ENCODE results near the gene COX4I2.
"Not testable (repeated sequence)": the region's sequence is repeated elsewhere in the genome, so short reads cannot be mapped to it uniquely, and the experiment has no call there.

The COX4I2 gene

GRCh38 chr20:31637660-31638059 is at the start of gene COX4I2:
COX4I2 (plus strand) TSS chr20:31637912; CDS start chr20:31639018, 1,106 bp downstream.
- DNase-seq (ENCODE audit: low read depth in 2 of 3, low spot score in 2 of 3): no peak

DNA sequence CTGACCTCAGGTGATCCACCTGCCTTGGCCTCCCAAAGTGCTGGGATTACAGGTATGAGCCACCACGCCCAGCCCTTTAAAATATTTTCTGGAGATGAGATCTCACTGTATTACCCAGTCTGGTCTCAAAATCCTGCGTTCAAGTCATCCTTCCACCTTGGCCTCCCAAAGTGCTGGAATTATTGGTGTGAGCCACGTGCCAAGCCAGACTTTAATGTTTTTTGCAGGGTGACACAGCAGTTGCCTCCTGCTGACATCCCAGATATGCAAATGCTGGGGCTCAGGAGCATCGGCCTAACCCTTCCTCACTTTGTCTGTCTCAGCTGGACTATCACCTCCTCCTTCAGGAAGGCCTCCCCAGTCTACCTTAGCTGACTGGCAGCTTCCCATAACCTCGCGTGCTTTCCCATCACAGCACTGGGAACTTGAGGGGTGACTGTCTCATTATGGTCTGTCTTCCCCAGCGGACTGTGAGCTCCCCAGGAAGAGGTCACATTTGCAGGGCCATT is 46.9 kb upstream of the COX4I2 start:
- DNase-seq (ENCODE audit: low read depth in 2 of 3, low spot score in 2 of 3): no peak

- DNase-seq (ENCODE audit: low read depth in 2 of 3, low spot score in 2 of 3): no peak
Measured at GRCh38 chr20:31593221-31594001, 44.3 kb upstream of the COX4I2 start.

- no peak for DNase-seq (ENCODE audit: low read depth in 2 of 3, low spot score in 2 of 3)
Measured at GRCh38 chr20:31594002-31594557, 43.6 kb upstream of the COX4I2 start.

- DNase-seq (ENCODE audit: low read depth in 2 of 3, low spot score in 2 of 3): no peak
Measured at GRCh38 chr20:31594558-31595379, 42.9 kb upstream of the COX4I2 start.

GRCh38 chr20:31595380-31595653 is 42.4 kb upstream of the COX4I2 start:
- no peak for DNase-seq (ENCODE audit: low read depth in 2 of 3, low spot score in 2 of 3)

DNA sequence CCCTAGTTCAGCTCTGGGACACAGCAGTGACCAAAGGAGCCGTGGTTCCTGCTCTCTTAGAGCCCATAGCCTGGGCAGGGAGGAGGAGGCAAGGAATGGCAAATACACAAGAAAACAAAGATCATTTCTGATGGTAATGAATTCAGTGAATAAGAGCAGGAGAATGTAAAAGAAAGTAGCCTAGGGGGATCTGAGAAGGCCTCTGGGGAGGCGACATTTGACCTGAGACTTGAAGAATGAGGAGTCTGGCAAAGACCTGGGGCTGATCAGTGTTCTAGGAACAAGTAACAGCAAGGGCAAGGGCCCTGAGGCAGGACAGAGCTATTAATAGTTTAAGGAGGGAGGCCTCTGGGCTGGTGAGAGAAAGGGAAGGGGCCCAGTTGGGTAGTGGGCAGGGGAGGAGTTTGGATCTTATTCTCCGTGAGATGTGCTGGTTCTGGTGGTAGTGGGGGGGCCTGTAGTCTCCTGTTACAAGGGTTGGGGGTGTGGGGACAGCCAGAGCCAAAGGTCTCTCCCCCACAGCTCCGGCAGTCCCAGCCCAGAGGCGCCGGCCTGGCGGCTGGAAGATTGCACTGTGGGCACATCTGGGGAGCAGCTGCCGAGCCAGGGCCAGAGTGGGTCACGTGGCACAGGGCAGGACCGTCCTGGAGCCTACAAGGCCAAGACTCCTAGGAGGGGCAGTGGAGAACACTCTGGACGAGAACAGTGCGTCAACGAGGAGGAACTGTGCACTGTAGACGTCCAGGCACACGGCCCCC is 41.9 kb upstream of the COX4I2 start:
- no peak for DNase-seq (ENCODE audit: low read depth in 2 of 3, low spot score in 2 of 3)

- not testable (repeated sequence) for DNase-seq (ENCODE audit: low read depth in 2 of 3, low spot score in 2 of 3)
Measured at GRCh38 chr20:31596412-31596715, 41.3 kb upstream of the COX4I2 start.

GRCh38 chr20:31596831-31597480 is 40.8 kb upstream of the COX4I2 start:
- DNase-seq (ENCODE audit: low read depth in 2 of 3, low spot score in 2 of 3): no peak

DNA sequence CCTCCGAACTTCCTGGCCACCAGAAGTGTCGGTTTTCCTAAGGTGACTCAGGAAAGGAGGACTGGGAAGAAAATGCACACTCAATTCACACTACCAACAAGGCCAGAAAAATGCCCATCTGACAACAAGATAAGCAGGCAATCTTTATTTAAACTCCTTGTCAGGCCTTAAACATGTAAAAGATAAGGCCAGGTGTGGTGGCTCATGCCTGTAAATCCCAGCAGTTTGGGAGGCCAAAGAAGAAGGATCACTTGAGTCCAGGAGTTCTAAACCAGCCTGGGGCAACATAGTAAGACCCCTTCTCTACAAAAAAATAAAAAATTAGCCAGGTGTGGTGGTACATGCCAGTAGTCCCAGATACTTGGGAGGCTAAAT is 40.2 kb upstream of the COX4I2 start:
- DNase-seq (ENCODE audit: low read depth in 2 of 3, low spot score in 2 of 3): no peak

DNA sequence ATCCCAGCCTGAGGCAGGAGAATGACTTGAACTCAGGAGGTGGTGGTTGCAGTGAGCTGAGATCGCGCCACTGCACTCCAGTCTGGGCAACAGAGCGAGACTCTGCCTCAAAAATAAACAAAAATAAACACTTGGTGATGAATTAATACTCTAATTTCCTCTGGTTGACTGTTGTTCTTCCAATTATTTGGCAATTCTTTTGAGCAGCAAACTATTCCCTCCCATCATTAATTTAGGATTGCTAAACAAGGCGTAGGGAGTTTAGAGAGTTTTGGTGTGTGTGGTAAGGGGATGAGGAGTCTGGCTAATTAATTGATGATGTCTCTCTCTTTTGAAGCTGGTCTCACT is 35.3 kb upstream of the COX4I2 start:
- no peak for DNase-seq (ENCODE audit: low read depth in 2 of 3, low spot score in 2 of 3)

DNA sequence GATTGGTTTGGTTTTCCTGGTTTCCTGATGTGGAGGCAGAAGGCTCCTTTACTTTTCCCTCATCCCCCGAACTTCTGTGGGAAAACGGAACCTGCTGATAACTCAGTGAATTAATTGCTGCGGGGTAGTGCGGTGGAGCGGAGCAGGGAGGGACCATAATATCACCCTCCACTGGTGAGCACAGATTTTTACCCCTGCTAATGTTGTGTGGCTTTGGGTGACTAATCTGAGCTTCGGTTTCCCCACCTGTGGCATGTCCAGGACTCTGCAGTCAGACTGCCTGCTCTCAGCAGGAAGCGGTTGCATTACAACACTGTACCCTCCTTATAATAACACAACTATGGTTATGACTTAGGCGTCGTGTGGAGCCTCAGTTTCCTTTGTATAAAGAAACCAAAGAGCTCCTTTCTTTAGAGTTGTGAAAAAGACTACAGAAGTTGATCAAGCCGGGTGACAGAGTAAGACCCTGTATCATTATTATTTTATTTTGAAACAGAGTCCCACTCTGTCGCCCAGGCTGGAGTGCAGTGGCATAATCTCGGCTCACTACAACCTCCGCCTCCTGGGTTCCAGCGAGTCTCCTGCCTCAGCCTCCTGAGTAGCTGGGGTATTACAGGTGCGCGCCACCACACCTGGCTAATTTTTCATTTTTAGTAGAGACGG is 34.8 kb upstream of the COX4I2 start:
- DNase-seq (ENCODE audit: low read depth in 2 of 3, low spot score in 2 of 3): peak in 2 of 3 experiments; percentile 18 to 23

DNA sequence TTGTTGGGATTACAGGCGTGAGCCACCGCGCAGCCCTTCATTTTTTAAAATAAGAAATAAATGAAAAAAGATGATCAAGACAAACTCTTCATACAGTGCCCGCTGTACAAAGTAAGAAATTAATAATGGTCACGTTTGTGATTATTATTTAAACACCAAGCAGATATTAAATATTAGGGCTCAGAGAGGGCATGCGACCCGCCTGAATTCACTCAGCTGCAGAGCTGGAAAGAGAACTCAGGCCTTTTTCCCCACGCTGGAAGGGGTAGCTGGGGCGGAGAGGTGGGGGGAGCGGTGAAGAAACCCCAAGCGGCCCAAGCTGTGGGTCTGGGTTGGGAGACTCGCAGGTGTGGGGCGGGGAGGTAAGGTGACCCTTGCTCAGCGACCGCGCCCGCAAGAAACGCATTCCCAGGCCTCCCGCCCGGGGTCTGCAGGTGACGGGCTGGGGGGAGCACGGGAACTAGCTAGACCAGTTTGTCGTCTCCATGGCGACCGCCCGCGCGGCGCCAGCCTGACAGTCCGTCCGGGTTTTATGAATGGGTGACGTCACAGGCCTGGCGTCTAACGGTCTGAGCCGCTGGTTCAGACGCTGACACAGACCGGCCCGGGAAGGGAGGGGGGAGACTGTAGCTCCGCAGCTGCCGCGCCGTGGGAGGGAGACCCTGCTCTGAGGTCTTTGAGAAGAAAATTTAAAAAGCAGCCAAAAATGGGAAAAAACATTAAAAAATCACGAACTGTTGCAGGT is 33.7 kb upstream of the COX4I2 start:
- peak; percentile 43 to 47 (median 47) for DNase-seq (ENCODE audit: low read depth in 2 of 3, low spot score in 2 of 3)

- no peak for DNase-seq (ENCODE audit: low read depth in 2 of 3, low spot score in 2 of 3)
Measured at GRCh38 chr20:31604567-31605030, 33.1 kb upstream of the COX4I2 start.

DNA sequence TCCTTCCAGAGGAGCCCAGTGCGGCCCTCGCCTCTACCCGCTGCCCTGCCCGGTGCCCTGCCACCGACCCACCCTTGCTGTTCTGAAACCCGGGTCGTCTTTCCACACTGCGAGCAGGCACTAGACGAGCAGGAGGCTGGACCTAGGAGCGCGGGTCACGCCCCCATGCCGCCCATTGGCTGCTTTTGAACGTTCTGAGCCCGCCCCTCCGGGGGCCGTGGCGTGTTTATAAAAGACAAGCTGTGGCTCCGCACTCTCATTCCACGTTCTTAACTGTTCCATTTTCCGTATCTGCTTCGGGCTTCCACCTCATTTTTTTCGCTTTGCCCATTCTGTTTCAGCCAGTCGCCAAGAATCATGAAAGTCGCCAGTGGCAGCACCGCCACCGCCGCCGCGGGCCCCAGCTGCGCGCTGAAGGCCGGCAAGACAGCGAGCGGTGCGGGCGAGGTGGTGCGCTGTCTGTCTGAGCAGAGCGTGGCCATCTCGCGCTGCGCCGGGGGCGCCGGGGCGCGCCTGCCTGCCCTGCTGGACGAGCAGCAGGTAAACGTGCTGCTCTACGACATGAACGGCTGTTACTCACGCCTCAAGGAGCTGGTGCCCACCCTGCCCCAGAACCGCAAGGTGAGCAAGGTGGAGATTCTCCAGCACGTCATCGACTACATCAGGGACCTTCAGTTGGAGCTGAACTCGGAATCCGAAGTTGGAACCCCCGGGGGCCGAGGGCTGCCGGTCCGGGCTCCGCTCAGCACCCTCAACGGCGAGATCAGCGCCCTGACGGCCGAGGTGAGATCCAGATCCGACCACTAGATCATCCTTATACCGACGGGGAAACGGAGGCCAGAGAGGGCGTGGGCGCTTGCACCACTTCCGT is 32.4 kb upstream of the COX4I2 start, which contains the start of gene ID1:
Gene ID1 (plus strand): TSS at position 259 of the 871 bp plus-strand sequence. CDS start 99 bp downstream, at position 358.
- peak; percentile 59 to 64 (median 62) for DNase-seq (ENCODE audit: low read depth in 2 of 3, low spot score in 2 of 3)

GRCh38 chr20:31605902-31606803 is 31.6 kb upstream of the COX4I2 start:
- no peak for DNase-seq (ENCODE audit: low read depth in 2 of 3, low spot score in 2 of 3)

- no peak for DNase-seq (ENCODE audit: low read depth in 2 of 3, low spot score in 2 of 3)
Measured at GRCh38 chr20:31606804-31607639, 30.7 kb upstream of the COX4I2 start.

Measured in activated CD8-positive, alpha-beta memory T cell treated with anti-CD3 and anti-CD28 coated beads for 48 hours (primary cell).